SU-DHL-6 (cell line): ENCODE measurements around the gene LAMC3.

ENCODE experiments used
- H2AFZ ChIP-seq: fragments of 200-600 bp; sonication (generic); 2 replicates; pipeline ENCODE4 v1.6.1; 2014; ENCODE audit warnings: low read depth, mild to moderate bottlenecking, moderate library complexity, mixed read lengths, antibody characterized with exemption, low read length; ENCODE audit not compliant: severe bottlenecking
- H3F3A ChIP-seq: fragments of 200-600 bp; shearing (Covaris generic); 2 replicates; pipeline ENCODE4 v1.6.0; 2016; ENCODE audit warnings: antibody characterized with exemption, mild to moderate bottlenecking; ENCODE audit not compliant: insufficient read depth
- H3K27ac ChIP-seq: fragments of 200-600 bp; sonication (generic); 2 replicates; pipeline ENCODE4 v1.5.1; 2016; ENCODE audit warnings: low read depth, mild to moderate bottlenecking, low read length, moderate library complexity, mixed read lengths
- H3K27me3 ChIP-seq: fragments of 200-600 bp; sonication (generic), shearing (Covaris generic); 2 replicates; pipeline ENCODE4 v1.6.0; 2014; ENCODE audit warnings: mild to moderate bottlenecking, low read length
- H3K36me3 ChIP-seq: fragments of 200-600 bp; sonication (generic); 2 replicates; pipeline ENCODE4 v1.6.1; 2014; ENCODE audit warnings: mild to moderate bottlenecking, low read length, mixed read lengths
- H3K4me2 ChIP-seq: fragments of 300-600, 200-600 bp; shearing (Covaris generic), sonication (generic); 2 replicates; pipeline ENCODE4 v1.6.0; 2014; ENCODE audit warnings: low read length, low read depth, mild to moderate bottlenecking; ENCODE audit not compliant: poor library complexity, severe bottlenecking
- H3K4me3 ChIP-seq: fragments of 200-600 bp; sonication (generic); 2 replicates; pipeline ENCODE4 v1.5.1; 2014; ENCODE audit warnings: antibody characterized with exemption, low read length, mild to moderate bottlenecking, mixed read lengths; ENCODE audit not compliant: insufficient read depth, poor library complexity, severe bottlenecking
- H3K79me2 ChIP-seq: fragments of 200-600 bp; sonication (generic); 2 replicates; pipeline ENCODE4 v1.6.1; 2014; ENCODE audit warnings: mild to moderate bottlenecking, low read length, moderate library complexity; ENCODE audit not compliant: insufficient read depth
- H3K9ac ChIP-seq: fragments of 200-600 bp; sonication (generic); 2 replicates; pipeline ENCODE4 v1.7.0; 2014; ENCODE audit warnings: mild to moderate bottlenecking, low read length
- H3K9me2 ChIP-seq: fragments of 200-600 bp; sonication (generic); replicated peaks from 2 replicates; pipeline ENCODE4 v1.6.1; 2014; ENCODE audit warnings: low read length; ENCODE audit not compliant: insufficient read depth
- H3K9me3 ChIP-seq: fragments of 200-600 bp; sonication (generic); 2 replicates; pipeline ENCODE4 v1.6.1; 2014; ENCODE audit warnings: low read length, mixed read lengths; ENCODE audit not compliant: insufficient read depth
- H4K20me1 ChIP-seq: fragments of 200-600 bp; sonication (generic); 2 replicates; pipeline ENCODE4 v1.6.1; 2014; ENCODE audit warnings: low read depth, mild to moderate bottlenecking, antibody characterized with exemption, low read length, moderate library complexity, mixed read lengths
- EZH2phosphoT487 ChIP-seq: fragments of 200-600 bp; sonication (generic), shearing (Covaris generic); conservative IDR thresholded peaks from 2 replicates; pipeline ENCODE4 v1.6.1; 2018; ENCODE audit warnings: mild to moderate bottlenecking, antibody characterized with exemption, low read length, moderate library complexity, mixed read lengths
- TF ChIP-seq, protein P1 (sequence below): fragments of 200-600 bp; sonication (generic); IDR thresholded peaks from one replicate; pipeline ENCODE4 v1.5.1; 2017; ENCODE audit warnings: antibody characterized with exemption, mild to moderate bottlenecking, low read length, moderate library complexity; ENCODE audit not compliant: insufficient read depth, poor library complexity, severe bottlenecking

Gene LAMC3

DNA sequence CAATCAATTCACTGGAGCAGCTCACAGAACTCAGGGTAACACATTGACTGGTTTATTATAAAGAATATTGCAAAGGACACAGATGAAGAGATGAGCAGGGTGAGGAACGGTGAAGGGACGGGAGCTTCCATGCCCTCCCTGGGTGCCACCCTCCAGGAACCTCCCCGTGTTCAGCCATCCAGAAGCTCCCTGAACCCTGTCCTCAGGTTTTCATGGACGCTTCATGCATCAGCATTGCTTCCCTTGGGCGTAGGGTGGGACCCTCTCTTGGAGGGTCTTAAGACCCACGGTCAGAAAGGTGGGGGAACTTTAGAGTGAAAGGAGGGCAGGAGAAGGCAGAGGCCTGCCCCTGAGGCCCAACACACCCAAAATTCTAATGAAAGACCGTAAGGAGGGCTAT, 12.8 kb downstream of the LAMC3 start:
- no peaks in the 10 kb centered on the region for H3K79me2 ChIP-seq
- TF ChIP-seq, protein P1, sequence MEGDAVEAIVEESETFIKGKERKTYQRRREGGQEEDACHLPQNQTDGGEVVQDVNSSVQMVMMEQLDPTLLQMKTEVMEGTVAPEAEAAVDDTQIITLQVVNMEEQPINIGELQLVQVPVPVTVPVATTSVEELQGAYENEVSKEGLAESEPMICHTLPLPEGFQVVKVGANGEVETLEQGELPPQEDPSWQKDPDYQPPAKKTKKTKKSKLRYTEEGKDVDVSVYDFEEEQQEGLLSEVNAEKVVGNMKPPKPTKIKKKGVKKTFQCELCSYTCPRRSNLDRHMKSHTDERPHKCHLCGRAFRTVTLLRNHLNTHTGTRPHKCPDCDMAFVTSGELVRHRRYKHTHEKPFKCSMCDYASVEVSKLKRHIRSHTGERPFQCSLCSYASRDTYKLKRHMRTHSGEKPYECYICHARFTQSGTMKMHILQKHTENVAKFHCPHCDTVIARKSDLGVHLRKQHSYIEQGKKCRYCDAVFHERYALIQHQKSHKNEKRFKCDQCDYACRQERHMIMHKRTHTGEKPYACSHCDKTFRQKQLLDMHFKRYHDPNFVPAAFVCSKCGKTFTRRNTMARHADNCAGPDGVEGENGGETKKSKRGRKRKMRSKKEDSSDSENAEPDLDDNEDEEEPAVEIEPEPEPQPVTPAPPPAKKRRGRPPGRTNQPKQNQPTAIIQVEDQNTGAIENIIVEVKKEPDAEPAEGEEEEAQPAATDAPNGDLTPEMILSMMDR: no peak
- H4K20me1 ChIP-seq: no peaks in the 10 kb centered on the region

DNA sequence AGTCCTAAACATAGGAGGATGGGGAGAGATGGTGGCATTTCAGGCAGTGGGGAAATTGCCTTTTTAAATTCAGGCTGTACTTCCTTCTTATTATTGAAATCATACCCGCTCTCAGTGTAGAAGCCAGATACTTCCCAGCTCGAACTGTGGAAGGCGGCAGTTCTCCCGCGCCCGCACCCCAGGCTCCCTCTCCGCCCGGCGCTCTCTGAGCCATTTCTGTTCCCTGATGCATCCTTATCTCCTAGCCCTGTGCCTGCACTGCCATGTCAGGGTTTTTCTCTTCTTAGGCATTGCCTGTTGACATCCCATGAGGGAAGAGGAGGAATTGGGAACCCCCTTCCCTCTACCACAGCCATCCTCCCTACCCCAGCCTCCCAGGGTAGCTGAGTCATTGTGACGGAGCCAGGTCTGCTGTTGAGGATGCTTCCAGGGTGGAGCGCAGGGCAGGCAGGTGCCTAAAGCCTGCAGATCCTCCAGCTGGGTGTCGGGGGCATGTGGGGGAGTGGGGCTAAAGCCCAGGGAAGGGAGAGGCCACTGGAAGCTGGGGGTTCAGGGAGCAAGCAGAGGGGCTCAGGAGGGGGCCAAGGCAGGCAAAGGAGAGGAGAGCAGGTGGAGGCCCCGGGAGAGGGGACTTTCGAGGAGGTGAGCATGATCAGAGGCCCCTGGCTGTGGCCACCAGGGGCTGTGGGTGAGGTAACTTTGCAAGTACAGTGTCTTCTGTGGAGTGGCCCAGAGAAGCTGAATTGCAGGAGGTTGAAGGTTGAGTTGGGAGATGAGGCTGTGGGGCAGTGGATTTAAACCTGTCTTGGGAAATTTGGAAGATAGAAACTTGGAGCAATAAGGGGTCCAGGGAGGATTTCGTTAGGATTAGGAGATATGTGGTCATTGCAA, 16.2 kb downstream of the LAMC3 start:
- no peaks in the 10 kb centered on the region for H3K9me2 ChIP-seq
- no peaks in the 10 kb centered on the region for H3K79me2 ChIP-seq
- TF ChIP-seq, protein P1: no peak
- TF ChIP-seq EZH2phosphoT487: no peak
- H3K9me3 ChIP-seq: no peaks in the 10 kb centered on the region
- H4K20me1 ChIP-seq: no peaks in the 10 kb centered on the region
- no peak overlapping the region for H3K9ac ChIP-seq
- no peak overlapping the region for H3K27ac ChIP-seq
- no peaks in the 10 kb centered on the region for H3F3A ChIP-seq
- H3K4me2 ChIP-seq: no peak overlapping the region
- no peaks in the 10 kb centered on the region for H3K27me3 ChIP-seq
- no peak overlapping the region for H2AFZ ChIP-seq
- H3K36me3 ChIP-seq: no peaks in the 10 kb centered on the region
- no peak overlapping the region for H3K4me3 ChIP-seq

More for the DNA sequence above, 12.8 kb downstream of the LAMC3 start:
- Histone ChIP-seq H3K4me3 (no peak overlapping the region), H3K36me3 (no peaks in the 10 kb centered on the region), H3K27ac (no peak overlapping the region), H3K9me2 (no peaks in the 10 kb centered on the region), H3K4me2 (no peak overlapping the region), H3K27me3 (no peaks in the 10 kb centered on the region), H2AFZ (no peak overlapping the region), H3F3A (no peaks in the 10 kb centered on the region), H3K9ac (no peak overlapping the region), H3K9me3 (no peaks in the 10 kb centered on the region)

DNA sequence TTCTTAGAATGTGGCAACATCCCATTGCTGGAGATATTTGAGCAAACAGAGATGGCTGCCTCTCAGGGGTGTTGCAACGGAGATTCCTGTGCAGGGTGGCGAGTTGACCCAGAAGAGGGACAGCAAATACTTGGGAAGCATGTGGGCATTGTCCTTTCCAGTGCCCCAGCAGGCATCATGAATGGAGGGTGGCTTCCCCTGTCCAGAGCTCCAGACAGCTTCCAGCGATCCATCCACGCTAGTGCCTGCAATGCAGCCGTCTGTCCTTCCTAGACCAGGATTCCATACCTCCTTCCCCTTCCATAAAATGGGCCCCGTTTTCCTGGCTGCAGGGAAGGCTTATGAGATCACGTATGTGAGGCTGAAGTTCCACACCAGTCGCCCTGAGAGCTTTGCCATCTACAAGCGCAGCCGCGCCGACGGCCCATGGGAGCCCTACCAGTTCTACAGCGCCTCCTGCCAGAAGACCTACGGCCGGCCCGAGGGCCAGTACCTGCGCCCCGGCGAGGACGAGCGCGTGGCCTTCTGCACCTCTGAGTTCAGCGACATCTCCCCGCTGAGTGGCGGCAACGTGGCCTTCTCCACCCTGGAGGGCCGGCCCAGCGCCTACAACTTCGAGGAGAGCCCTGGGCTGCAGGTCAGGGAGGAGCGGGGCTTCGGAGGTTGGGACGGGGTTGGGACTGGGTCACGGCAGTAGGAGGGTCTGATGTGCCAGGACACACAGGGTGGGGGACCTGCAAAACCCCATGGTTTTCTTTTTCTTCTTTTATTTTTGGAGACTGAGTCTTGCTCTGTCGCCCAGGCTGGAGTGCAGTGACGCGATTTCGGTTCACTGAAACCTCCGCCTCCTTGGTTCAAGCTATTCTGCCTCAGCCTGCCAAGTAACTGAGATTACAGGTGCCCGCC, 17.2 kb downstream of the LAMC3 start:
- Histone ChIP-seq H3K9me3 (no peaks in the 10 kb centered on the region), H4K20me1 (no peaks in the 10 kb centered on the region), H3K36me3 (no peaks in the 10 kb centered on the region), H3K9me2 (no peaks in the 10 kb centered on the region), H3K79me2 (no peaks in the 10 kb centered on the region), H3K4me2 (no peak overlapping the region), H2AFZ (no peak overlapping the region), H3K4me3 (no peak overlapping the region), H3K9ac (no peak overlapping the region), H3K27ac (no peak overlapping the region), H3F3A (no peaks in the 10 kb centered on the region), H3K27me3 (no peaks in the 10 kb centered on the region)
- TF ChIP-seq, protein P1: no peak
- no peak for TF ChIP-seq EZH2phosphoT487
